WERI-Rb-1 (cell line): Measurements from ENCODE around the gene PIBF1.
A peak's percentile ranks its signal among the peaks of the same experiment; 100 is the strongest.
"Not testable (repeated sequence)": the region's sequence is repeated elsewhere in the genome, so short reads cannot be mapped to it uniquely, and the experiment has no call there.

Experiments
- DNase-seq: peaks from one replicate; pipeline ENCODE4 v3.0.0-alpha.2; 2020
- H3K27ac ChIP-seq: fragments of 250-450 bp; sonication (Bioruptor Pico); 2 replicates; pipeline ENCODE4 v1.5.1; 2020; ENCODE audit warnings: mild to moderate bottlenecking, moderate library complexity
- H3K27me3 ChIP-seq: fragments of 250-450 bp; sonication (Bioruptor Pico); 2 replicates; pipeline ENCODE4 v1.5.1; 2021; ENCODE audit warnings: mild to moderate bottlenecking, low read depth, moderate library complexity; ENCODE audit not compliant: insufficient read depth, severe bottlenecking
- H3K36me3 ChIP-seq: fragments of 250-450 bp; sonication (Bioruptor Pico); 2 replicates; pipeline ENCODE4 v1.5.1; 2020; ENCODE audit warnings: mild to moderate bottlenecking, moderate library complexity
- H3K4me3 ChIP-seq: 2 replicates; pipeline ENCODE4 v1.5.1; 2011; ENCODE audit warnings: low read depth, mild to moderate bottlenecking, control low read depth, low read length
- H3K9me3 ChIP-seq: fragments of 250-450 bp; sonication (Bioruptor Pico); 2 replicates; pipeline ENCODE4 v1.5.1; 2021; ENCODE audit warnings: mild to moderate bottlenecking, moderate library complexity; ENCODE audit not compliant: severe bottlenecking
- TF ChIP-seq, protein P1 (sequence below): IDR thresholded peaks from 2 replicates; pipeline ENCODE4 v1.5.1; 2011; ENCODE audit warnings: low read depth, mild to moderate bottlenecking, control low read depth, inconsistent platforms, low read length

The PIBF1 gene

DNA sequence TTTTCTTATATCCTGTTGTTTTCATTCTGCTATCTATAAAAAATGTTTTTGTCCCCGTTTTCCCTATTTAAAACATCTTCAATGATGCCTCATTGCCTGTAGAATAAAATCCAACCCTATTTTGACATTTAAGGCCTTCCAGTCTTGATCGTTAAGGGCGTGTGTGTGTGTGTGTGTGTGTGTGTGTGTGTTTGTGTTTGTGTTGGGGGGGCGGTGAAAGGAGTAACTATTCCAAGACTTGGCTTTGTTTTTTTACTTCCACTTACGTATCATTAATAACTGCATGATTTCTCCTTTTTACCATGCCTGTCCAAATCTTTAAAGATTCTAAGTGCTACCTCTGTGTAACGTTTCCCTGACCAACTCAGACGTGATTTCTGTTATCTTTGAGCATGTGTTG is 784 bp downstream of the PIBF1 start:
- Histone ChIP-seq H3K36me3 (peaks cover 36% of the 10 kb centered on the region), H3K27ac (peak overlapping the region; percentile 61), H3K27me3 (no peaks in the 10 kb centered on the region), H3K4me3 (peak overlapping the region; percentile 82), H3K9me3 (no peaks in the 10 kb centered on the region)
- DNase-seq, result no peak
- TF ChIP-seq, protein P1, sequence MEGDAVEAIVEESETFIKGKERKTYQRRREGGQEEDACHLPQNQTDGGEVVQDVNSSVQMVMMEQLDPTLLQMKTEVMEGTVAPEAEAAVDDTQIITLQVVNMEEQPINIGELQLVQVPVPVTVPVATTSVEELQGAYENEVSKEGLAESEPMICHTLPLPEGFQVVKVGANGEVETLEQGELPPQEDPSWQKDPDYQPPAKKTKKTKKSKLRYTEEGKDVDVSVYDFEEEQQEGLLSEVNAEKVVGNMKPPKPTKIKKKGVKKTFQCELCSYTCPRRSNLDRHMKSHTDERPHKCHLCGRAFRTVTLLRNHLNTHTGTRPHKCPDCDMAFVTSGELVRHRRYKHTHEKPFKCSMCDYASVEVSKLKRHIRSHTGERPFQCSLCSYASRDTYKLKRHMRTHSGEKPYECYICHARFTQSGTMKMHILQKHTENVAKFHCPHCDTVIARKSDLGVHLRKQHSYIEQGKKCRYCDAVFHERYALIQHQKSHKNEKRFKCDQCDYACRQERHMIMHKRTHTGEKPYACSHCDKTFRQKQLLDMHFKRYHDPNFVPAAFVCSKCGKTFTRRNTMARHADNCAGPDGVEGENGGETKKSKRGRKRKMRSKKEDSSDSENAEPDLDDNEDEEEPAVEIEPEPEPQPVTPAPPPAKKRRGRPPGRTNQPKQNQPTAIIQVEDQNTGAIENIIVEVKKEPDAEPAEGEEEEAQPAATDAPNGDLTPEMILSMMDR, result no peak

DNA sequence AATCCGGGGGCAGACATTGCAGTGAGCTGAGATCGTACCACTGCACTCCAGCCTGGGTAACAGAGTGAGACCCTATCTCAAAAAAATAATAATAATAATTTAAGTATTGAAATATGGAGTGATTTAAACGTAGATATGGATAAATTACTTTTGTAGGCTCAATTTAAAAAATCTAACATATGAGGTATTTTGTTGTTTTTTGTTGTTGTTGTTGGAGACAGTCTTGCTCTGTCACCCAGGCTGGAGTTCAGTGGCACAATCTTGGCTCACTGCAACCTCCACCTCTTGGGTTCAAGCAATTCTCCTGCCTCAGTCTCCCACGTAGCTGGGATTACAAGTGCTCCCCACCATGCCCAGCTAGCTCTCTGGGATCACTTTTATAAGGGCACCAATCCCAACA is 2.7 kb downstream of the PIBF1 start:
- H3K36me3 ChIP-seq, result peaks cover 23% of the 10 kb centered on the region

DNA sequence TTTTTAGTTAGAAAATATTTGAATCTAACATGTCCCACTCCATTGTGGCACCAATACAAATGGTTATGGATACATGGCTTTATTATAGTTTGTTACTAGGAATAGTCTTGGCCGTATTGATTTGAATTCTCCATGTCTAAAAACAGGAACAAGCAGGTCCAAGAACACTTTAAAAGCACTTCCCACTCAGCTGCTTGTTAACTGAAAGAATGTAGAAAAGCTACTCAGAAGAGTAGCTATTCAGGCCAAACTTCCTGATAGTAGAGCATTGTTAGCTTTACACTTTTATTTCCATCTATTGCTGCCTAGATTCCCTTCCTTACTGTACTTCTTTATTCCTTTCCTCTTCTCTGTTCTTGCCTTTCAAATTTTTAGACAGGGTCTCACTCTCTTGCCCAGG is 6.9 kb downstream of the PIBF1 start:
- no peak for DNase-seq
- no peaks in the 10 kb centered on the region for H3K9me3 ChIP-seq
- H3K27me3 ChIP-seq, result no peaks in the 10 kb centered on the region
- no peak overlapping the region for H3K4me3 ChIP-seq
- no peak overlapping the region for H3K27ac ChIP-seq
- peaks cover 35% of the 10 kb centered on the region for H3K36me3 ChIP-seq
- TF ChIP-seq, protein P1, result no peak

More for the DNA sequence above, 2.7 kb downstream of the PIBF1 start:
- not testable (repeated sequence) for H3K27ac ChIP-seq, H3K27me3 ChIP-seq, DNase-seq, H3K4me3 ChIP-seq, H3K9me3 ChIP-seq

DNA sequence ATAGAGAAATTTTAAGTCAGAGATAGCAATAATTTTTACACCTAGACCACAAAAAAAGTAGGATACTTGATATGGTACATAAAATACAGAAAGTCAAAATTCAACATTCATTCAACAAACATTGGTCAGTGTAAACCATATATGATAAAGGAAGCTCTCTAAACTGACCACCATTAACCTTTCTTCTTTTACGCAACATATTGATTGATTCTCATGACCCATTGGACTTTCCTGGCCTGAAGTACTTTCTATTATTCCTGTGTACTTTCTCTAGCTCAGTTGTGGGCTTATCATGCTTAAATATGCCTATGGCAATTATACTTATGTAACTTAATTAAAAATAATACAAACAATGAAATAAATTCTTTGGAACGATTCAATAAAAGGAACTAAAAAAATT is 10.7 kb downstream of the PIBF1 start:
- peaks cover 42% of the 10 kb centered on the region for H3K36me3 ChIP-seq
- TF ChIP-seq, protein P1, result no peak

DNA sequence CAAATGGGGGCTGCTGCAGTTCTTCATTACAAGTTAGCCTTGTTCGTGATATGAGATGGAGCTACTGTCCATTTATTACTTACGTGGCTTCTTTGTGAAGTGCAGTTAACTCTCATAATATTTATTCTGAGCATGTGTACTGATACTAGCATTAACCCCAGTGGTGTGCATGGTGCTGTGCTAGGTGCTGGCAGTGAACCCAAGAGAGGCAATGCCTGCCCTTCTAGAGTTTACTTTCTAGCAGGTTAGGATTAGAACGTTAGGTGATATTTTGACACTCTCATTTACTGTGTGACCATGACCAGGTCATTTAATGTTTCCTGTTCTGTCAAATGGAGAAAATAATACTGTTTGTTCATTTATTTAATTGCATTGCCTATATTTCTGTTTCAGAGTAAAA is 16.9 kb downstream of the PIBF1 start:
- DNase-seq, result no peak
- peaks cover 29% of the 10 kb centered on the region for H3K36me3 ChIP-seq
- TF ChIP-seq, protein P1, result no peak

More for the DNA sequence above, 10.7 kb downstream of the PIBF1 start:
- H3K27me3 ChIP-seq, result no peaks in the 10 kb centered on the region
- no peak overlapping the region for H3K4me3 ChIP-seq
- no peak for DNase-seq
- H3K27ac ChIP-seq, result no peak overlapping the region
- H3K9me3 ChIP-seq, result no peaks in the 10 kb centered on the region

DNA sequence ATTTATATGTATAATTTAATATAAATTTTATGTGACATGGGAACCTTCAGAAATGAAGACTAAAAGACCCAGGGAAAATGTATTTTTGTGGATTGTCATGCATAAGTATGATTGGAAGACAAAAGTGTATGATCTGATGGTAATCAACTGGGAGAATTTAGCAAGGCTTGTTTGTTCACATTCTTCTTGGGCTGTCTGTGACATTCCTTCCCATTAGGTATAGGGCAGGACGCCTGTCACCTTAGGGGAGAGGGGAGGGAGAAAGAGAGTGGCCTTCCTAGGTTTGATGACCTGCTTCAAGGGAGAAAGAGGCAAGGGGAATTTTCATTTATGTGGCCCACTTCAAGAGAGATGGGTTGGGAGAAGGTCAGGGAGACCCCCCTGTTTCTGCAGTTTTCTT is 22.4 kb downstream of the PIBF1 start:
- no peak for DNase-seq
- H3K36me3 ChIP-seq, result peaks cover 13% of the 10 kb centered on the region
- H3K27ac ChIP-seq, result no peak overlapping the region
- no peak overlapping the region for H3K4me3 ChIP-seq
- no peaks in the 10 kb centered on the region for H3K9me3 ChIP-seq
- TF ChIP-seq, protein P1, result no peak
- no peaks in the 10 kb centered on the region for H3K27me3 ChIP-seq

More for the DNA sequence above, 16.9 kb downstream of the PIBF1 start:
- Histone ChIP-seq H3K4me3 (no peak overlapping the region), H3K27me3 (no peaks in the 10 kb centered on the region), H3K27ac (no peak overlapping the region), H3K9me3 (no peaks in the 10 kb centered on the region)
